GM18507 (cell line): ENCODE results near the gene LRP10.
"Not testable (repeated sequence)": the region's sequence is repeated elsewhere in the genome, so short reads cannot be mapped to it uniquely, and the experiment has no call there.

Experiments used
- DNase-seq: peaks from one replicate; pipeline ENCODE4 v3.0.0; 2011; ENCODE audit warnings: low read depth; ENCODE audit not compliant: insufficient read length; ENCODE audit errors: extremely low spot score
- FAIRE-seq: peaks from 2 replicates; lab custom pipeline; 2011; peaks lifted over from hg19 to GRCh38; lab: Jason Lieb, UNC

Gene LRP10

GRCh38 chr14:22856428-22856827 is 15.1 kb upstream of the LRP10 start:
- DNase-seq, result no peak
- FAIRE-seq, result no peak

GRCh38 chr14:22860377-22860776 is 11.2 kb upstream of the LRP10 start:
- DNase-seq, FAIRE-seq: not testable (repeated sequence)

GRCh38 chr14:22861651-22862050 is 9.9 kb upstream of the LRP10 start:
- DNase-seq (no peak), FAIRE-seq (no peak)

- no peak for DNase-seq
- no peak for FAIRE-seq
These were observed 6.6 kb upstream of the LRP10 start for GRCh38 chr14:22864979-22865378.

GRCh38 chr14:22865424-22866405 is 5.8 kb upstream of the LRP10 start:
- no peak for FAIRE-seq
- no peak for DNase-seq

GRCh38 chr14:22866874-22867273 is 4.7 kb upstream of the LRP10 start:
- FAIRE-seq, result no peak
- no peak for DNase-seq

GRCh38 chr14:22870811-22871223 is 723 bp upstream of the LRP10 start:
- FAIRE-seq (no peak), DNase-seq (no peak)

- DNase-seq (no peak), FAIRE-seq (peak; percentile 73)
These were observed 693 bp downstream of the LRP10 start for GRCh38 chr14:22872033-22872832.

- FAIRE-seq, result no peak
- DNase-seq, result no peak
These were observed 1.4 kb downstream of the LRP10 start for GRCh38 chr14:22872833-22873520.

- FAIRE-seq, result no peak
- no peak for DNase-seq
These were observed 3.6 kb downstream of the LRP10 start for GRCh38 chr14:22875003-22875747.

- FAIRE-seq, result no peak
- no peak for DNase-seq
These were observed 4.3 kb downstream of the LRP10 start for GRCh38 chr14:22875748-22876319.

GRCh38 chr14:22877000-22877501 is 5.5 kb downstream of the LRP10 start:
- FAIRE-seq, result no peak
- no peak for DNase-seq

- DNase-seq (no peak), FAIRE-seq (no peak)
These were observed 7.0 kb downstream of the LRP10 start for GRCh38 chr14:22878271-22879246.

GRCh38 chr14:22882064-22882463 is 10.5 kb downstream of the LRP10 start:
- DNase-seq (no peak), FAIRE-seq (no peak)

GRCh38 chr14:22882529-22883172 is 11.1 kb downstream of the LRP10 start:
- no peak for FAIRE-seq
- no peak for DNase-seq

GRCh38 chr14:22883173-22883976 is 11.8 kb downstream of the LRP10 start, which contains the start of gene REM2:
Gene REM2 (plus strand): TSS chr14:22883222. CDS start chr14:22883288, 66 bp downstream.
- FAIRE-seq, result no peak
- no peak for DNase-seq
